Measurements from ENCODE around the gene TBCB. TPM values are rescaled to one million over a fixed set of nuclear protein-coding genes. Genes with fewer than 3 reads are reported as not detected.

Gene TBCB
- total RNA-seq, 2 donors from 2014 or later = 107 to 110 TPM

DNA sequence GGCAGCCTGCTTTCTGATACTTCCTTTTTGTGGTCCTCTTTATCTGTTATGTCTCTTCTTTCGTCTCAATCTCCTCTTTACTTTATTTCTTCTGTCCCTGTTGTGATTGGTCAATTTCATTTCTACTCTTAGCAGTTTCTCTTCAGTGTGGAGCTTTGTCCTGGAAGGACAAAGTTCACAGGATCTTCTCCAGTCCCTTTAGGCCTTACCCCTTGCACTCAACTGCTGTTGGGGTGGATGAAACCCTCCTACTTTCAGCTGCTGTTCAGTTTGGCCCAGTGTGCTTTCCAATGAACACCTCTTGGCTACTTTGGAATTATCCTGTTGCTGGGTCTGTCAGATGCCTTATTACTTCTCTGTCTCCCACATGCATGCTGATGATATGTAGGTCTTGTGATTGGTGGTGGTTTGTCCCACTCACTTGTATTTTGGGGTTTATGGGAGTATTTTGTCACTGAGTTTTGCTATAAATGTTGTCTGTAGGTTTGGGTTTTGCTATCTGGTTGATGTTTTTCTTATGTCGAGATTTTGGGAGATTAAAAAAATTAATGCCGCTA, 35.8 kb upstream of the TBCB start:
- no peaks in the 10 kb centered on the region for H3K27me3 ChIP-seq
- peaks cover 0 to 8% of the 10 kb centered on the region in 2 donors for H3K4me1 ChIP-seq
- H3K4me3 ChIP-seq = no peak overlapping the region
- TF ChIP-seq, protein P1, sequence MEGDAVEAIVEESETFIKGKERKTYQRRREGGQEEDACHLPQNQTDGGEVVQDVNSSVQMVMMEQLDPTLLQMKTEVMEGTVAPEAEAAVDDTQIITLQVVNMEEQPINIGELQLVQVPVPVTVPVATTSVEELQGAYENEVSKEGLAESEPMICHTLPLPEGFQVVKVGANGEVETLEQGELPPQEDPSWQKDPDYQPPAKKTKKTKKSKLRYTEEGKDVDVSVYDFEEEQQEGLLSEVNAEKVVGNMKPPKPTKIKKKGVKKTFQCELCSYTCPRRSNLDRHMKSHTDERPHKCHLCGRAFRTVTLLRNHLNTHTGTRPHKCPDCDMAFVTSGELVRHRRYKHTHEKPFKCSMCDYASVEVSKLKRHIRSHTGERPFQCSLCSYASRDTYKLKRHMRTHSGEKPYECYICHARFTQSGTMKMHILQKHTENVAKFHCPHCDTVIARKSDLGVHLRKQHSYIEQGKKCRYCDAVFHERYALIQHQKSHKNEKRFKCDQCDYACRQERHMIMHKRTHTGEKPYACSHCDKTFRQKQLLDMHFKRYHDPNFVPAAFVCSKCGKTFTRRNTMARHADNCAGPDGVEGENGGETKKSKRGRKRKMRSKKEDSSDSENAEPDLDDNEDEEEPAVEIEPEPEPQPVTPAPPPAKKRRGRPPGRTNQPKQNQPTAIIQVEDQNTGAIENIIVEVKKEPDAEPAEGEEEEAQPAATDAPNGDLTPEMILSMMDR (IDR thresholded peaks at IDR 0.05) = no peak
- H3K27ac ChIP-seq = no peak overlapping the region
- no peaks in the 10 kb centered on the region for H3K36me3 ChIP-seq
- no peak for DNase-seq (ENCODE audit: low spot score)
- H3K9me3 ChIP-seq = no peaks in the 10 kb centered on the region

DNA sequence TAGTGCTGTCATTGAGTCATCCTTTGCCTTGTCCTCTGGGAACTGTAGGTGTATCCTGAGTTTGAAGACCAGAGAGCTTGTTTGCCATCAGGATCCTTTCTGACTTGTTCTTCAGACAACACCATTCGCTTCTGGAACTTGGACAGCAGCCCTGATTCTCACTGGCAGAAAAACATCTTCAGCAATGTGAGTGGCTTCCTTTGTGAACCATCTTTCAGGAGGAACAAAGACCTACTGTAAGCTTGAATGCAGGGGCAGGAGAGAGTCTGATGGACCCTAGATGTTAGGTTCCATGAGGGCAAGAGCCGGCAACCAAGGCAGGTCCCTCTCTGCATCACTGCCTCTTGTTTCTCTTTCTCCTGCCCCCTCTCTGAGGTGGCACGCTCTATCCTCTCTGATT, 33.9 kb upstream of the TBCB start:
- no peak overlapping the region for H3K27ac ChIP-seq
- no peak for DNase-seq (ENCODE audit: low spot score)
- H3K9me3 ChIP-seq = no peaks in the 10 kb centered on the region
- H3K4me3 ChIP-seq = no peak overlapping the region
- no peaks in the 10 kb centered on the region for H3K27me3 ChIP-seq
- TF ChIP-seq, protein P1 (IDR thresholded peaks at IDR 0.05) = no peak
- no peaks in the 10 kb centered on the region for H3K36me3 ChIP-seq
- H3K4me1 ChIP-seq = peaks cover 0 to 8% of the 10 kb centered on the region in 2 donors

DNA sequence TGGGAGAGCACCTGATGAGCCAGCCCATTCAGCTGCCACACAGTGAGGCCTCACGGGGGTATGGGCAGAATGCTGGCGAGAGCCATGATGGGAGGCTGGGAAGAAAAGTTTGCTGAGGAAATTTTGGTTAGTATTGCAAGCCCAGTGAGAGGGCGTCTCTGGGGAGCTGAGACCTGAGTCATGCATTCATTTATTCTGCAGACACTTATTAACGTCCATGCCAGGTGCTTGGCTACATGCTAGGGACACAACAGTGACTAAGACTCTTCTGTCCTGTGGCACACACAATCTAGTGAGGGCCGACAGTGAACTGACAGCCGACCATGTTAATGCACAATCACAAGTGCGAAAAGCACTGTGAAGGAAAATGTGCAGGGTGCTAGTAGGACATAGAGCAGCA, 33.4 kb upstream of the TBCB start:
- TF ChIP-seq, protein P1 (IDR thresholded peaks at IDR 0.05) = no peak
- Histone ChIP-seq H3K4me1 (peaks cover 0 to 8% of the 10 kb centered on the region in 2 donors), H3K27me3 (no peaks in the 10 kb centered on the region), H3K9me3 (no peaks in the 10 kb centered on the region), H3K36me3 (no peaks in the 10 kb centered on the region), H3K27ac (no peak overlapping the region), H3K4me3 (no peak overlapping the region)
- DNase-seq (ENCODE audit: low spot score) = no peak

DNA sequence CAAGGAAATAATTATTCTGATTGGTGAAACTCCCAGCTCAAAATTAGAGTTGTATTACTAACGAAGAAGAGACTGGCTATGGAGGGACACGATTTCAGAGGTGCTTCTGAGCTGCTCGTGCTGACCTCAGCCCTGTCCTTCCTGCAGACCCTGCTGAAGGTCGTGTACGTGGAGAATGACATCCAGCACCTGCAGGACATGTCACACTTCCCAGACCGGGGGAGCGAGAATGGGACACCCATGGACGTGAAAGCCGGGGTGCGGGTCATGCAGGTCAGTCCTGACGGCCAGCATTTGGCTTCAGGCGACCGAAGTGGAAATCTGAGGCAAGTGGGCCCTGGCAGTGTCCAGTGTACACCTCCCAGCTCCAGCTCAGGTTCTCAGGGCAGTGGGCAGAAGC, 32.4 kb upstream of the TBCB start:
- DNase-seq (ENCODE audit: low spot score) = no peak
- TF ChIP-seq, protein P1 (IDR thresholded peaks at IDR 0.05) = no peak
- Histone ChIP-seq H3K27me3 (no peaks in the 10 kb centered on the region), H3K4me1 (peaks cover 0 to 8% of the 10 kb centered on the region in 2 donors), H3K36me3 (no peaks in the 10 kb centered on the region), H3K4me3 (no peak overlapping the region), H3K27ac (no peak overlapping the region), H3K9me3 (no peaks in the 10 kb centered on the region)

DNA sequence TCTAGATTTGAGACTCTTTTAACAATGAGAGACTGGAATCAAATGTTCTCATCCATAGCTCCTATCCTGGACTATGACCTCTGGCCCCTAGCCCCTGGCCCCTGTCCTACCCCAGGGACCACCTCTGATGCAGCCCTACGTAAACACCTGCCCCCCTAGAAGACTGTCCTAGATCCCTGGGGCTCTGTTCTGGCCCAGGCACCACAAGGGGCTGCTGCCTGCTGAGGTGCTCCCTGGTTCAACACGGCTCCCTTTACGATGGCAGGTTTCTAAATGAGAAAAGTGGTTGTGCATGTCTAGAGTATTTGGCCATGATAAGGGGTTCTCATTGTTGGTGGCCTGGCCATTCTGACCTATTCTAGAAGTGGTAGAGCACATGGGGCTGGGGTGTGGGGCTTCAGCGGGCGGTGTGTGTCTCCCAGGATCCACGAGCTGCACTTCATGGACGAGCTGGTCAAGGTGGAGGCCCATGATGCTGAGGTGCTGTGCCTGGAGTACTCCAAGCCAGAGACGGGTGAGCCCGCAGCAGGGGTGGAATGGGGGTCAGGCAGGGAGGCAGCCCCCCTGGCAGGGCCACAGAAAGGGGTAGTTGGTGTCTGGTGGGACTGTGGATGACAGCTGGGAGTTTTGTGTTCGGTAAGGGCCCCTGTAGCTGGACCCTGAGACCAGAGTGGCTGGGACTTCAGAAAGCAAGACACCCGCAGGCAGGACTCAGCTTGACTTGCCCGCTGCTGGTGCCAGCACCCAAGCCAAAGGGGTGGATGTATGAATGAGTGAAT, 30.8 kb upstream of the TBCB start:
- H3K4me3 ChIP-seq = no peak overlapping the region
- no peaks in the 10 kb centered on the region for H3K9me3 ChIP-seq
- no peaks in the 10 kb centered on the region for H3K27me3 ChIP-seq
- TF ChIP-seq, protein P1 (IDR thresholded peaks at IDR 0.05) = no peak
- DNase-seq (ENCODE audit: low spot score) = no peak
- H3K27ac ChIP-seq = no peak overlapping the region
- peaks cover 0 to 8% of the 10 kb centered on the region in 2 donors for H3K4me1 ChIP-seq
- H3K36me3 ChIP-seq = no peaks in the 10 kb centered on the region
